22Rv1 (cell line): ENCODE measurements around the gene FAM184A.

Source experiments
- ZFX ChIP-seq: fragments of 450-650 bp; IDR thresholded peaks from 2 replicates; pipeline ENCODE4 v1.6.1; 2017; ENCODE audit warnings: antibody characterized with exemption, borderline replicate concordance
- TF ChIP-seq, protein P1 (sequence below): fragments of 450-650 bp; IDR thresholded peaks from 2 replicates; pipeline ENCODE4 v1.5.1; 2017; ENCODE audit warnings: mild to moderate bottlenecking

DNA sequence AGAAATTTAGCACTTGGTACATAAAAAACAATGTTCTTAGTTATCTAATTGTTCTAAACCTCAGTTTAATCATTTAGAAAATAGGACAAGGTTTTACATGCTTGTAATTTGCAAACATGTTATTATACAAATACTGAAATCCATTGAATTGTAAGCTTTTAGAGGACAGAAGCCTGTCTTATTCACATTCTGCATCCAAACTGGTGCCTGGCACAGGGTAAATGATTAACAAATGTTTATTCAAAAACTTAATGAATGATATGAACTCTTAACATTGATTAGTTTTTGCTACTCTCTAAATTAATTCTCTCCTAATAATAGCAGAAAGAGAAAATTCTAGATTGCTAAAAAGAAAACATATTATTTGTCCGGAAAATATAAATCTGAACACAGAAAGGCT is 85.1 kb downstream of the FAM184A start:
- TF ChIP-seq, protein P1, sequence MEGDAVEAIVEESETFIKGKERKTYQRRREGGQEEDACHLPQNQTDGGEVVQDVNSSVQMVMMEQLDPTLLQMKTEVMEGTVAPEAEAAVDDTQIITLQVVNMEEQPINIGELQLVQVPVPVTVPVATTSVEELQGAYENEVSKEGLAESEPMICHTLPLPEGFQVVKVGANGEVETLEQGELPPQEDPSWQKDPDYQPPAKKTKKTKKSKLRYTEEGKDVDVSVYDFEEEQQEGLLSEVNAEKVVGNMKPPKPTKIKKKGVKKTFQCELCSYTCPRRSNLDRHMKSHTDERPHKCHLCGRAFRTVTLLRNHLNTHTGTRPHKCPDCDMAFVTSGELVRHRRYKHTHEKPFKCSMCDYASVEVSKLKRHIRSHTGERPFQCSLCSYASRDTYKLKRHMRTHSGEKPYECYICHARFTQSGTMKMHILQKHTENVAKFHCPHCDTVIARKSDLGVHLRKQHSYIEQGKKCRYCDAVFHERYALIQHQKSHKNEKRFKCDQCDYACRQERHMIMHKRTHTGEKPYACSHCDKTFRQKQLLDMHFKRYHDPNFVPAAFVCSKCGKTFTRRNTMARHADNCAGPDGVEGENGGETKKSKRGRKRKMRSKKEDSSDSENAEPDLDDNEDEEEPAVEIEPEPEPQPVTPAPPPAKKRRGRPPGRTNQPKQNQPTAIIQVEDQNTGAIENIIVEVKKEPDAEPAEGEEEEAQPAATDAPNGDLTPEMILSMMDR = no peak
- TF ChIP-seq ZFX = no peak
